ENCODE measurements around the gene CAMSAP1. TPM values are rescaled to one million over a fixed set of nuclear protein-coding genes. Genes with fewer than 3 reads are reported as not detected.

The CAMSAP1 gene
- total and polyA plus RNA-seq, 2 donors (not counting 1 experiment from before 2014, with no cell fraction given) = 5.0 to 18.8 TPM

DNA sequence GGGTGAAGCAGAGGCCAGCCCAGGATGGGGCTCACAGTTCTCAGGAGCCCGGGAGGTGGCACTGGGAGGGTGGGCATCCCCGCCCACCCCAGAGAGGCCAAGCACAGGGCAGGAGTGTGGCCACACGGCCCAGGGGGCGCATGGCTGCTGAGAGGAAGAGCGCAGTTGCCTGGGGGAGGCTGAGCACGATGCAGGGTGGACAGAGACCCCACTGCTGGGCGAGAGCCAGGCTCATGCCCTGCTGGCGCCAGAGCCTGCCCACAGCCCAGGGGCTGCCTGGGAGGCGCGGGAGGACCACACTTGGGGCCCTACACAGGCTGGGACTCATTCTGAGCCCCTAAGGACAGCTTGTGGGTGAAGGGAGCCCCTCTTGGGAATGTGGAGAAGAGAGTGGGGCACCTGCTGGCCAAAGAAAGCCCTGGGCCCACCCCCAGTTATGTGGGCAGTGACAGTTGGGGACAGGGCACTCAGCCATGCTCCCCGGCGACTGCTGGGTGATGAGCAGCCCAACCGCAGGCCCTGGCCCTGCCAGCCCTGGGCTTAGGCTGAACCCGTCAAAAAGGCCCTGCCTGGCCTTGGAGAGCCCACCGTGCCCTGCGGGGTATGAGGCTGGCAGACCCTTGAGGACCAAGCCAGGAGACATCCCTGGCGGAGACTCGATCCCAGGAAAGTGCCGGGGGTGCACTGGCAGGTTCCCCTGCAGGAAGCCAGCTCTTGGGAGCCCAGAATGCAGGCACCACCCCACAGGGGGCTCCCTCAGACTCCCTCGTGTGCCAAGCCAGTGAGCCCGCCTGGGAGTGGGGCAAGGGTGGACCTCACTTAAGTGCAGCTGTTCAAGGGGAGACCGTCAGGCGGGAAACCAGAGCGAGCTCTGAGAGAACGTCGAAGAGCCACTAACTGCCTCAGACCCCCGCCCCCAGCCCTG, 21.6 kb upstream of the CAMSAP1 start:
- H3K27me3 ChIP-seq (ENCODE audit: control insufficient read depth, insufficient read depth, low read length) = no peaks in the 10 kb centered on the region
- no peak overlapping the region for H3K4me3 ChIP-seq (replicated peaks in 1 of 4; ENCODE audit: control extremely low read depth in 1 of 4, insufficient read depth in 1 of 4, low read depth in 3 of 4, low read length in 4 of 4)
- H3K9ac ChIP-seq (ENCODE audit: insufficient read depth, low read length) = no peak overlapping the region
- no peak overlapping the region for H3K4me2 ChIP-seq (ENCODE audit: extremely low read depth, insufficient read depth, low read length)
- DNase-seq (ENCODE audit: low read depth in 2 of 2) = no peak
- H3K79me2 ChIP-seq (ENCODE audit: control insufficient read depth, insufficient read depth, low read length) = no peaks in the 10 kb centered on the region
- H3K36me3 ChIP-seq (ENCODE audit: control insufficient read depth, insufficient read depth, low read length) = peaks cover 3% of the 10 kb centered on the region
- no peak overlapping the region for H3K27ac ChIP-seq (ENCODE audit: insufficient read depth, low read length)
- no peaks in the 10 kb centered on the region for H3K9me3 ChIP-seq (ENCODE audit: control insufficient read depth, insufficient read depth, low read depth, low read length)
- H2AFZ ChIP-seq (ENCODE audit: low read length) = no peak overlapping the region
- H3K4me1 ChIP-seq (ENCODE audit: control insufficient read depth, extremely low read depth, insufficient read depth, low read length) = no peaks in the 10 kb centered on the region
- no peak for TF ChIP-seq EZH2 (IDR thresholded peaks at IDR 0.05; ENCODE audit: low read length, missing control alignments)
- TF ChIP-seq, protein P1, sequence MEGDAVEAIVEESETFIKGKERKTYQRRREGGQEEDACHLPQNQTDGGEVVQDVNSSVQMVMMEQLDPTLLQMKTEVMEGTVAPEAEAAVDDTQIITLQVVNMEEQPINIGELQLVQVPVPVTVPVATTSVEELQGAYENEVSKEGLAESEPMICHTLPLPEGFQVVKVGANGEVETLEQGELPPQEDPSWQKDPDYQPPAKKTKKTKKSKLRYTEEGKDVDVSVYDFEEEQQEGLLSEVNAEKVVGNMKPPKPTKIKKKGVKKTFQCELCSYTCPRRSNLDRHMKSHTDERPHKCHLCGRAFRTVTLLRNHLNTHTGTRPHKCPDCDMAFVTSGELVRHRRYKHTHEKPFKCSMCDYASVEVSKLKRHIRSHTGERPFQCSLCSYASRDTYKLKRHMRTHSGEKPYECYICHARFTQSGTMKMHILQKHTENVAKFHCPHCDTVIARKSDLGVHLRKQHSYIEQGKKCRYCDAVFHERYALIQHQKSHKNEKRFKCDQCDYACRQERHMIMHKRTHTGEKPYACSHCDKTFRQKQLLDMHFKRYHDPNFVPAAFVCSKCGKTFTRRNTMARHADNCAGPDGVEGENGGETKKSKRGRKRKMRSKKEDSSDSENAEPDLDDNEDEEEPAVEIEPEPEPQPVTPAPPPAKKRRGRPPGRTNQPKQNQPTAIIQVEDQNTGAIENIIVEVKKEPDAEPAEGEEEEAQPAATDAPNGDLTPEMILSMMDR (conservative IDR thresholded peaks at IDR 0.05 in 1 of 2, IDR thresholded peaks at IDR 0.05 in 1 of 2; ENCODE audit: low read depth in 1 of 2, low read length in 2 of 2) = no peak
- H4K20me1 ChIP-seq (ENCODE audit: control insufficient read depth, extremely low read depth, insufficient read depth, low read length) = no peaks in the 10 kb centered on the region

GRCh38 chr9:135928074-135928730, 20.9 kb upstream of the CAMSAP1 start:
- Histone ChIP-seq H3K4me2 (ENCODE audit: extremely low read depth, insufficient read depth, low read length) (no peak overlapping the region), H3K27me3 (ENCODE audit: control insufficient read depth, insufficient read depth, low read length) (no peaks in the 10 kb centered on the region), H3K4me1 (ENCODE audit: control insufficient read depth, extremely low read depth, insufficient read depth, low read length) (no peaks in the 10 kb centered on the region), H3K36me3 (ENCODE audit: control insufficient read depth, insufficient read depth, low read length) (peaks cover 3% of the 10 kb centered on the region), H3K9ac (ENCODE audit: insufficient read depth, low read length) (no peak overlapping the region), H4K20me1 (ENCODE audit: control insufficient read depth, extremely low read depth, insufficient read depth, low read length) (no peaks in the 10 kb centered on the region), H3K9me3 (ENCODE audit: control insufficient read depth, insufficient read depth, low read depth, low read length) (no peaks in the 10 kb centered on the region), H3K4me3 (replicated peaks in 1 of 4; ENCODE audit: control extremely low read depth in 1 of 4, insufficient read depth in 1 of 4, low read depth in 3 of 4, low read length in 4 of 4) (no peak overlapping the region), H2AFZ (ENCODE audit: low read length) (no peak overlapping the region), H3K79me2 (ENCODE audit: control insufficient read depth, insufficient read depth, low read length) (no peaks in the 10 kb centered on the region), H3K27ac (ENCODE audit: insufficient read depth, low read length) (no peak overlapping the region)
- TF ChIP-seq EZH2 (IDR thresholded peaks at IDR 0.05; ENCODE audit: low read length, missing control alignments) = no peak
- TF ChIP-seq, protein P1 (conservative IDR thresholded peaks at IDR 0.05 in 1 of 2, IDR thresholded peaks at IDR 0.05 in 1 of 2; ENCODE audit: low read depth in 1 of 2, low read length in 2 of 2) = no peak
- no peak for DNase-seq (ENCODE audit: low read depth in 2 of 2)

GRCh38 chr9:135927195-135928013, 20.1 kb upstream of the CAMSAP1 start:
- no peak for DNase-seq (ENCODE audit: low read depth in 2 of 2)
- no peaks in the 10 kb centered on the region for H3K27me3 ChIP-seq (ENCODE audit: control insufficient read depth, insufficient read depth, low read length)
- H3K4me3 ChIP-seq (replicated peaks in 1 of 4; ENCODE audit: control extremely low read depth in 1 of 4, insufficient read depth in 1 of 4, low read depth in 3 of 4, low read length in 4 of 4) = no peak overlapping the region
- no peak overlapping the region for H3K27ac ChIP-seq (ENCODE audit: insufficient read depth, low read length)
- no peak overlapping the region for H3K4me2 ChIP-seq (ENCODE audit: extremely low read depth, insufficient read depth, low read length)
- H3K9me3 ChIP-seq (ENCODE audit: control insufficient read depth, insufficient read depth, low read depth, low read length) = no peaks in the 10 kb centered on the region
- peaks cover 3% of the 10 kb centered on the region for H3K36me3 ChIP-seq (ENCODE audit: control insufficient read depth, insufficient read depth, low read length)
- H3K4me1 ChIP-seq (ENCODE audit: control insufficient read depth, extremely low read depth, insufficient read depth, low read length) = no peaks in the 10 kb centered on the region
- TF ChIP-seq, protein P1 (conservative IDR thresholded peaks at IDR 0.05 in 1 of 2, IDR thresholded peaks at IDR 0.05 in 1 of 2; ENCODE audit: low read depth in 1 of 2, low read length in 2 of 2) = no peak
- no peak for TF ChIP-seq EZH2 (IDR thresholded peaks at IDR 0.05; ENCODE audit: low read length, missing control alignments)
- no peaks in the 10 kb centered on the region for H4K20me1 ChIP-seq (ENCODE audit: control insufficient read depth, extremely low read depth, insufficient read depth, low read length)
- no peaks in the 10 kb centered on the region for H3K79me2 ChIP-seq (ENCODE audit: control insufficient read depth, insufficient read depth, low read length)
- no peak overlapping the region for H2AFZ ChIP-seq (ENCODE audit: low read length)
- H3K9ac ChIP-seq (ENCODE audit: insufficient read depth, low read length) = no peak overlapping the region
